ENCODE measurements around the gene SLC25A3.

GRCh38 chr12:98606359-98606988, 13.0 kb downstream of the SLC25A3 start:
- no peak for TF ChIP-seq EZH2 (IDR thresholded peaks at IDR 0.05; ENCODE audit: low read length)
- no peak for TF ChIP-seq CTCF (optimal IDR thresholded peaks at IDR 0.05 in 1 of 3, IDR thresholded peaks at IDR 0.05 in 1 of 3, conservative IDR thresholded peaks at IDR 0.05 in 1 of 3; ENCODE audit: extremely low read depth in 1 of 3, insufficient read depth in 2 of 3, low read length in 3 of 3)
